GF-D8 (cell line): Measurements from ENCODE around the gene CYSRT1.

Experiments used
- DNase-seq: peaks from one replicate; lab custom pipeline; 2025; lab: John Stamatoyannopoulos, UW

CYSRT1 gene

GRCh38 chr9:137224830-137225694 lies at the start of gene CYSRT1:
Gene CYSRT1, plus strand, starts transcription at chr9:137225174. Its CDS starts 448 bp downstream, at chr9:137225622.
- DNase-seq = peak; percentile 67

GRCh38 chr9:137175345-137175961 lies 49.5 kb upstream of the CYSRT1 start:
- DNase-seq = no peak

- DNase-seq = no peak
These were observed 48.4 kb upstream of the CYSRT1 start for GRCh38 chr9:137176302-137177182.

- DNase-seq = no peak
These were observed 46.6 kb upstream of the CYSRT1 start for GRCh38 chr9:137178201-137178938.

- DNase-seq = no peak
These were observed 45.9 kb upstream of the CYSRT1 start for GRCh38 chr9:137178939-137179630.

- DNase-seq = no peak
These were observed 45.2 kb upstream of the CYSRT1 start for GRCh38 chr9:137179761-137180160.

- DNase-seq = no peak
These were observed 44.5 kb upstream of the CYSRT1 start for GRCh38 chr9:137180491-137180890.

- no peak for DNase-seq
These were observed 43.3 kb upstream of the CYSRT1 start for GRCh38 chr9:137181680-137182079.

GRCh38 chr9:137182836-137183235 lies 42.1 kb upstream of the CYSRT1 start:
- DNase-seq = no peak

GRCh38 chr9:137183980-137184595 lies 40.9 kb upstream of the CYSRT1 start:
- DNase-seq = no peak

- DNase-seq = no peak
These were observed 39.9 kb upstream of the CYSRT1 start for GRCh38 chr9:137184881-137185660.

- DNase-seq = no peak
These were observed 39.1 kb upstream of the CYSRT1 start for GRCh38 chr9:137185921-137186320.

GRCh38 chr9:137186385-137186784 lies 38.6 kb upstream of the CYSRT1 start:
- DNase-seq = no peak

- no peak for DNase-seq
These were observed 37.6 kb upstream of the CYSRT1 start for GRCh38 chr9:137187386-137187785.

GRCh38 chr9:137188086-137188489 lies 36.9 kb upstream of the CYSRT1 start:
- DNase-seq = no peak

GRCh38 chr9:137188490-137189296 lies 36.3 kb upstream of the CYSRT1 start, which contains the start of the genes ANAPC2 and SSNA1:
Gene ANAPC2, minus strand, starts transcription at chr9:137188560. Its CDS starts 28 bp downstream, at chr9:137188532.
Gene SSNA1, plus strand, starts transcription at chr9:137188676. Its CDS starts 51 bp downstream, at chr9:137188727.
- peak; percentile 75 for DNase-seq

GRCh38 chr9:137189297-137190295 lies 35.4 kb upstream of the CYSRT1 start:
- DNase-seq = no peak
